Measurements from ENCODE around the gene EXOC6B.

EXOC6B gene

GRCh38 chr2:72750977-72751639, 74.7 kb downstream of the EXOC6B start (continued):
- TF ChIP-seq ZBTB20 (tag by site-specific recombination; IDR thresholded peaks at IDR 0.05) (no peak), PRDM6 (tag by site-specific recombination; IDR thresholded peaks at IDR 0.05) (no peak), ZNF623 (tag by site-specific recombination; IDR thresholded peaks at IDR 0.05) (no peak), ZNF626 (tag by site-specific recombination; IDR thresholded peaks at IDR 0.05) (no peak), ZNF560 (tag by site-specific recombination; IDR thresholded peaks at IDR 0.05; ENCODE audit: borderline replicate concordance) (no peak), ZNF544 (tag by site-specific recombination; IDR thresholded peaks at IDR 0.05) (no peak), ZBTB1 (tag by site-specific recombination; IDR thresholded peaks at IDR 0.05) (no peak), KLF16 (tag by site-specific recombination; IDR thresholded peaks at IDR 0.05) (no peak), ZNF510 (tag by site-specific recombination; IDR thresholded peaks at IDR 0.05; ENCODE audit: insufficient replicate concordance) (no peak)

GRCh38 chr2:72750466-72750865, 75.4 kb downstream of the EXOC6B start:
- CTCF ChIA-PET = no interaction called here
- POLR2A ChIA-PET = no interaction called here
- TF ChIP-seq ZNF610 (tag by site-specific recombination; IDR thresholded peaks at IDR 0.05; ENCODE audit: borderline replicate concordance) (no peak), ZNF830 (tag by site-specific recombination; IDR thresholded peaks at IDR 0.05; ENCODE audit: low read depth) (no peak), ZNF530 (tag by site-specific recombination; IDR thresholded peaks at IDR 0.05; ENCODE audit: low read depth) (no peak), CTCF (tag by site-specific recombination; IDR thresholded peaks at IDR 0.05) (no peak), ZFP69B (tag by site-specific recombination; IDR thresholded peaks at IDR 0.05) (no peak), ZNF658 (tag by site-specific recombination; IDR thresholded peaks at IDR 0.05) (no peak), ZNF664 (tag by site-specific recombination; IDR thresholded peaks at IDR 0.05) (no peak), ZNF140 (tag by site-specific recombination; IDR thresholded peaks at IDR 0.05) (no peak), ZBTB6 (tag by site-specific recombination; IDR thresholded peaks at IDR 0.05) (no peak), ZFHX2 (tag by site-specific recombination; conservative IDR thresholded peaks at IDR 0.05) (no peak), SCRT2 (tag by site-specific recombination; IDR thresholded peaks at IDR 0.05) (no peak), ZSCAN5A (tag by site-specific recombination; IDR thresholded peaks at IDR 0.05) (no peak), ZNF423 (tag by site-specific recombination; IDR thresholded peaks at IDR 0.05) (no peak), ZNF391 (tag by site-specific recombination; IDR thresholded peaks at IDR 0.05; ENCODE audit: borderline replicate concordance, low read depth) (no peak), ZNF707 (tag by site-specific recombination; IDR thresholded peaks at IDR 0.05) (no peak), PRDM1 (tag by site-specific recombination; IDR thresholded peaks at IDR 0.05) (no peak)
- no peak overlapping the region for H3K27ac ChIP-seq (ENCODE audit: extremely low read depth, low read depth, low read length)
- H3K9me3 ChIP-seq (ENCODE audit: control insufficient read depth, insufficient read depth, low read depth, low read length) = no peaks in the 10 kb centered on the region
- H3K4me3 ChIP-seq (ENCODE audit: low read depth, low read length) = no peak overlapping the region
- H3K36me3 ChIP-seq (ENCODE audit: control insufficient read depth in 2 of 2, insufficient read depth in 1 of 2, low read length in 2 of 2) = no peaks in the 10 kb centered on the region
- peaks cover 1% of the 10 kb centered on the region; the same call in 1 of the 2 replicates for H3K4me1 ChIP-seq (ENCODE audit: control insufficient read depth, insufficient read depth, low read length)
